Kidney epithelial cell (primary cell): ENCODE data around the gene BICDL2. TPM values are rescaled to one million over a fixed set of nuclear protein-coding genes. Genes with fewer than 3 reads are reported as not detected.

ENCODE experiments used
- DNase-seq: peaks from one replicate; pipeline ENCODE4 v3.0.0-alpha.2; 2010; ENCODE audit warnings: low read depth
- H3K27me3 ChIP-seq: 2 replicates; pipeline ENCODE4 v1.6.0; 2011; ENCODE audit warnings: low read length; ENCODE audit not compliant: control insufficient read depth, insufficient read depth
- H3K36me3 ChIP-seq: 2 replicates; pipeline ENCODE4 v1.5.1; 2011; ENCODE audit warnings: low read length; ENCODE audit not compliant: control insufficient read depth, insufficient read depth
- H3K4me3 ChIP-seq: 2 replicates; pipeline ENCODE4 v1.5.1; 2011; ENCODE audit warnings: low read depth, mild to moderate bottlenecking, control low read depth, low read length
- CTCF ChIP-seq: IDR thresholded peaks from 2 replicates; pipeline ENCODE4 v1.5.1; 2011; ENCODE audit warnings: mild to moderate bottlenecking, moderate library complexity, low read length, control low read depth, inconsistent platforms; ENCODE audit not compliant: insufficient read depth, poor library complexity, severe bottlenecking
- total RNA-seq: library from RNA; depleted of rRNA; stranded (reverse); fragments of >200 nt; gene quantifications from 2 replicates; pipeline ENCODE4 v1.2.3, GENCODE V29; 2015

Gene BICDL2
- total RNA-seq, 1 donor from 2014 or later: 9.2 TPM

DNA sequence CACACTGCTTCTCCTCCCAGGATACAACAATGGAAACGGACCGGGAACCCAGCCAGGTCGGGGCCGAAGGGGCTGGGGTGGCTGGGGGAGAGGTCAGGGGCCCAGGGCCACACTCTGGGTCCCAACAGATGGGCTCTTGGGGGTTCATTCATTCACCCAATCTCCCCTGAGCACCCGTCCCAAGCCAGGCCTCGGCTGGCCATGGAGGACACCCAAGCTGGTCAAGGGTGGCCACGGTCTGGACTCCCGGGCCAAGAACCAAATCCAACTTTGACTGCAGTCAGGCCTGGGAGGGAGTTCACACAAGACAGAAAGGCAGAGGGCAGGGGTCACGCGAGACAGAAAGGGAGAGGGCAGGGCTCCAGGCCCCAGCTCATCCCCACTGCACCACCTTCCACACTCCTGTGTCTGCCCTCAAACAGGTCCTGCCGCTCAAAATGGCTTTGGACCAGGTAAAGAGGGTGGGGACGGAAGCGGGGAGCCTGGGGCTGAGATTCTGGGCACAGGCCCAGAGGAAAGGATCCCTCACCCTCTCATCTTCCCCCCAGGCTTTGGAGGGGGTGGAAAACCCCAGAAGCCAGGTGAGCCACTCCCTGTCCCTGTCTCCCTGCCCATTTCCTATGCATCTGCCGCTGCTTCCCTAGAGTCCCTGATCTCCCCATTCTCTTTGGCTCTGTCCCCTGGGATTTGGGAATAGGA, 44.2 kb downstream of the BICDL2 start:
- no peak for DNase-seq
- peaks cover 21% of the 10 kb centered on the region for H3K27me3 ChIP-seq
- H3K36me3 ChIP-seq: no peaks in the 10 kb centered on the region
- no peak for TF ChIP-seq CTCF
- H3K4me3 ChIP-seq: no peak overlapping the region

GRCh38 chr16:2991566-2992261, 45.0 kb downstream of the BICDL2 start:
- H3K4me3 ChIP-seq: no peak overlapping the region
- no peak for DNase-seq
- no peaks in the 10 kb centered on the region for H3K36me3 ChIP-seq
- TF ChIP-seq CTCF: no peak
- peaks cover 21% of the 10 kb centered on the region for H3K27me3 ChIP-seq

DNA sequence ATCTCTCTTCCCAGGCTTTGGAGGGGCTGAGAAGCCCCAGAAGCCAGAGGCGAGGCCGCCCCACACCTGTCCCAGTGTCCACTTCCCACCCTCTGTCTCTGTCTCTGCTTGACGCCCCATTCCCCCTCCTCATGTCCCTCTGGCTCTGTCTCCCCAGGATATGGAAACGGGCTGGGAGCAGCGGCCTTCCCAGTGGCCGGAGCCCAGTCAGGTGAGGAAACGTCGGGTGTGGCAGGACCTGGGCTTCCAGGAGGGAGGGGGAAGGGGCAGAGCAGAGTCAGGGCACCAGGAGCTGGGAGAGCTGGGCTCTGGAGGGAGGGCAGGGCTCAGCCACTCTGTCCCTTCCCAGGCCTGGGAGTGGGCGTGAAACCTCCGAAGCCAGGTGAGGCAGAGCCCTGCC, 45.9 kb downstream of the BICDL2 start:
- H3K27me3 ChIP-seq: peaks cover 19% of the 10 kb centered on the region
- no peak for TF ChIP-seq CTCF
- H3K36me3 ChIP-seq: no peaks in the 10 kb centered on the region
- DNase-seq: no peak
- H3K4me3 ChIP-seq: no peak overlapping the region

DNA sequence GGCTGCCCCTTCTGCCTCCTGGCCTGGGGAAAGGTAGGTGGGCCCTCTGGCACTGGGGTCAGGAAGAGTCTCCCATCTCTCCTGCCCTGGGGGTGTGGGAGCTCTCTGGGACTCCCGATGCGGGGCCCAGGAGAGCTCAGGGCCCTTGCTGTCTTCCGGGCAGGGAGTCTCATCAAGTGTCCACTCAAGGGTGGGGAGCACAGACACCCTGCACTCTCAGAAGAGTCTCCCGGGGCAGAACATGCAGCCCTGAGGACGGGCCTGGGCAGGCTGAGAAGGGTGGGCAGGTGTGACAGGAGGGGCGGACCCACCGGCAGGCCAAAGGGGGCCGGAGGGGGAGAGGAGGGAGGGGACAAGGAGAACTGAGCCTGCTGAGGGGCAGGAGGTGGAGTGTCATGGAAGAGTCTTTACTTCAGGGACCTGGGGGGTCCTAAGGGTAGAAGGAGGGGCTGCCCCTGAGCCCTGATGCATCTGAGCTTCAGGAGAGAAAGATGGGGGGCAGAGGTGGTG, 48.1 kb downstream of the BICDL2 start:
- no peak for DNase-seq
- Histone ChIP-seq H3K27me3 (peaks cover 19% of the 10 kb centered on the region), H3K4me3 (no peak overlapping the region), H3K36me3 (no peaks in the 10 kb centered on the region)
- no peak for TF ChIP-seq CTCF

DNA sequence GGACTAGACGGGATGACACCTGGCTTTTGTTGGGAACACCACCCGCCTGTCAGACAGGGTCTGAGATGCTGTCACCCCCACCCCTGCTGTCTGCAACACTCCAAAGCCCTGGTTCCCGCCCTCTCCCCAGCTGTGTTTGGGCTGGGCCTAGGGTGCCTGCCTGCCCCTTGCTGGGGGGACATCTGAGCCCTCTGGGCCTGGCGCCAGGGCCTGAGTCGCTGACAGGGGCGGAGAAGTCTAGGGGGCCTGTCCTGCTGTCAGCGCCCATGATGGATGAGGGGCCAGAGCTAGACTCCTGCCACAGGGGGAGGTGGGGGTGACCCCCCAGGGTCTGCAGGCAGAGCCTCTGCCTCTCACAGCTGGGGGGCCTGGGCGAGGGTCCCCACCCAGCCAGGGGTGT, 48.9 kb downstream of the BICDL2 start:
- Histone ChIP-seq H3K36me3 (no peaks in the 10 kb centered on the region), H3K27me3 (peaks cover 19% of the 10 kb centered on the region), H3K4me3 (no peak overlapping the region)
- no peak for DNase-seq
- TF ChIP-seq CTCF: no peak

DNA sequence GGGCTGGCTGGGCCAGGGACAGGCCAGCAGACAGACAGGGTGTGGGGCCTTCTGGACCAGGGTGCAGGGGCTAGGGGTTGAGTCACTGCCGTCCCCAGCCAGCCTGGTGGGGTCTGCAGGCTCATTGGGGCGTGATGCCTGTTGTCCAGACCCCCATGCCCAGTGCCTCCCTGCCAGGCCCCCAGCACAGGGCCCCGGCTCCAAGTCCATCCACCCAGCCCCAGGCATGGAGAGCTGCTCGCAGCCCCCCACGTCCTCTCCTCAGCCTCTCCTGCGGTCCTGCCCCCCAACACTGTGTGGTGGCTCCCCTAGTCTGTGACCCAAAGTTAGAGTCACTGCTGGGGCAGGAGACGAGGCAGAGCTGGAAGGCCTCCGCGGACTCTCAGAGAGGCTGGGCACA, 49.5 kb downstream of the BICDL2 start:
- Histone ChIP-seq H3K4me3 (no peak overlapping the region), H3K36me3 (no peaks in the 10 kb centered on the region), H3K27me3 (peaks cover 19% of the 10 kb centered on the region)
- DNase-seq: no peak
- TF ChIP-seq CTCF: no peak
